HG02885 (cell line): ENCODE results near the gene ANAPC1.
A peak's percentile ranks its signal among the peaks of the same experiment; 100 is the strongest.
"Not testable (repeated sequence)": the region's sequence is repeated elsewhere in the genome, so short reads cannot be mapped to it uniquely, and the experiment has no call there.

Experiments used
- ATAC-seq: cut with Tn5 transposase; IDR thresholded peaks from one replicate; pipeline ENCODE4 v1.9.1; 2021; ENCODE audit warnings: mild to moderate bottlenecking; ENCODE audit not compliant: unreplicated experiment, poor library complexity

The ANAPC1 gene

DNA sequence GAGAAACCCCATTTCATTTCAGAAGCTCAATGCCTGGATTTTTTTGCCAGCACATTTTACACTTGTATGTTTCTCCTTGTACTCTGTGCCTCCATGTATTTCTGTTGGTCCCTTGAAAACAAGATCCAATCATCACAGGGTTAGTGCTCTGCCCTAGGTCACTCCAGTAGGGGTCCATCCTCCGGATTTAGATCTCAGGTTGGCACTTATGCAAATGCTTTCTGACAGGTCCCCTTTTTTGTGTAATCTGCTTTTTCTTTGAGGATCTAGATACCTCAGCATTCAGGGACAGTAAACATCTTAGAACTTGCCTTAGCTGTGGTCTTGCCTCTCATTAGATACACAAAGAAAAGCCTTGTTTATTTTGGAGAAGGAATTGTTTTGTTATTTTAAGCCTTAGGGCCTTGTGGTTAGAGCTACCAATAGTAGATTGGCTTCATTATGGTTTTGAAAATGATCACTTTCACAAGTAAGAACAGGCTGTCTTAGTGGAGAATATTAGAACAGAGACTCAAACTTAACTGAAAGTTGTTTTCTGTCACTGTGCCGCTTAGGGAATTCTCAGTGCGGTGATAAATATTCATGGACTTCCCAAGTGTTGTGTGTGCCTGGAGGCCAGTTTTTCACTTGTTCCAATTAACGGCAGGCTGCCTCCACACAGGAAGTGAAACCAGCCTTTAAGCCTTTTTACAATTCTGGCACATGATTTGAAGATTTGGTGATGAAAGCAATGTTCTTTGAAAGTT lies 22.2 kb upstream of the ANAPC1 start:
- ATAC-seq = peak; percentile 61

DNA sequence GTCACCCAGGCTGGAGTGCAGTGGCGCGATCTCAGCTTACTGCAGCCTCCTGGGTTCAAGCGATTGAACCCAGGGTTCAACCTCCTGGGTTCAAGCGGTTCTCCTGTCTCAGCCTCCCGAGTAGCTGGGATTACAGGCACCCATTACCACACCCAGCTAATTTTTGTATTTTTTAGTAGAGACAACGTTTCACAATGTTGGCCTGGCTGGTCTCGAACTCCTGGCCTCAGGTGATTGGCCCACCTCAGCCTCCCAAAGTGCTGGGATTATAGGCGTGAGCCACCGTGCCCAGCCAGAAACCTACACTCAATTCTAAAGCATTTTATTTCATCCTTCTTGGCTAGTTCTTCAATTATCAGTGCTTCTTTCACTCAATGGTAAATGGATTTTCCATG lies 21.5 kb upstream of the ANAPC1 start:
- not testable (repeated sequence) for ATAC-seq

DNA sequence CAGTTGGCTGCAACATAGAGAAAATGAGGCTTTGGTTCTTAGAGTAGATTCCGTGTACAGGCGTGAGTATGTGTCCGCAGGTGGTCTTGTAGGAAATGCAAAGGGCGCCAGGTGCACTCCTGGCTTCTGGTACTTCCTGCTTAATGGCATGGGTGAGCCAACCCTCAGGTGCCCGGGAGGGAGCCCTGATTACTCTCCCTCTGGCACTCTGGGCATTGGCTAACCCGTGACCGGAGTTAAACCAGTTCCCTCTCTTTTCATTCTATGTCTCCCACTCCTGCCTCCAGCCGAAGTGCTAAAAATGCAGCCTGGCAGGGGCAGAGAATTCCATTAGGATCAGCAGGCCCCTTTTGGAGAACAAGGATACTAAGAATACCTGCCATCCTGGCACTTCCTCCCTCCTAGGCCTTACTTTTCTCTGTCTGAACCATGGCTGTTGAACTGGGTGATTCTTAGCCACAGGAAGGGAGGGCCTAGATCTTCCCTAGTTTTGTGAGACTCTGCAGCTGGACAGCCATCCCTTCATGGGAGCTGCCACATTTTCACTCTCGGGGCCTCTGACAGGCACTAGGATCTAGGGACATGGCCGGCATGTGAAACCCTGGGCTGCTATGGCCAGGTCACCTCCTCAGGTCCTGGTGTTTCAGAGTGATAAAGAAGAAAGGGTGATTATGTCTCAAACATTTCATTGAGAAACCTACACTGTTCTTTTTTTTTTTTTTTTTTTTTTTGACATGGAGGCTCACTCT lies 20.9 kb upstream of the ANAPC1 start:
- ATAC-seq = no peak

DNA sequence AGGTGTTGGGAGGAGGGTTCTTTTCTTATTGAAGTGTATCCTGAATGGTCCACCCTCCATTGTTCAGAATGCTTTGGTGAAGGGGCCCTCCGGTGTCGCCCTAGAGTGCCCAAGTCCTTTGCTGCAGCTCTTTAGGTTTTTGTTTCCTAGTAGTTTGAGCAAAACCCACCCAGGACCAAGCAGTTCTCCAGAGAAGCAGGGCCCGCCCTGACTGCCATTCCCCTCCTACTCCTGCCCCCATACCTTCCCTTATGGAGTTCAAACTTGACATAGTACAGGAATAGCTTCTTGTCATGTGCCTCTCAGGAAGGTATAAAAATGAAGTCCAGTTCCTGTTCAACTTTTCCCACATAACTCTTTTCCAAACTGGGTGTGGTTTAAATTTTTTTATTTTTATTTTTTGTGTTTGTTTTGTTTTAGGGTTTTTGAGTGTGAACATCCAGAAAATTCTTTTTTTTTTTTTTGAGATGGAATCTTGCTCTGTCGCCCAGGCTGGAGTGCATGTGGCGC lies 20.0 kb upstream of the ANAPC1 start:
- ATAC-seq = no peak

DNA sequence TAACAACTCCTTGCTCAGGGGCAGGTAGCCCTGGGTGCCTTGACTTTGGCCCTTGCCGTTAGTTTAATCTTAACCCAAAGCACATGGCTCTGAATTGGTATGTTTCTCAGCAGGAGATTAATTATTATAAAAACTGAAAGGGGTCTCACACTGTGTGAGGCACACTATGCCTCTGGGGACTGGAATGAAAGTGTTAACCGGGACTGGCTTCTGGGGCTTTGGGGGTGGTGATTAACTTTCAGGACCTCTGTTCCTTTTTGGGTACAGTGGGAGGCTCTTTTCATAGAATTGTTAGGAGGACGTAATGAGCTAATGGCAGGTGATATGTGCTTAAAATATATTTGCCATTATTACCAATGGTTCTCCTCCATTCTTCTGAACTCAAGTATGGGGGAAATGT lies 19.5 kb upstream of the ANAPC1 start:
- no peak for ATAC-seq

DNA sequence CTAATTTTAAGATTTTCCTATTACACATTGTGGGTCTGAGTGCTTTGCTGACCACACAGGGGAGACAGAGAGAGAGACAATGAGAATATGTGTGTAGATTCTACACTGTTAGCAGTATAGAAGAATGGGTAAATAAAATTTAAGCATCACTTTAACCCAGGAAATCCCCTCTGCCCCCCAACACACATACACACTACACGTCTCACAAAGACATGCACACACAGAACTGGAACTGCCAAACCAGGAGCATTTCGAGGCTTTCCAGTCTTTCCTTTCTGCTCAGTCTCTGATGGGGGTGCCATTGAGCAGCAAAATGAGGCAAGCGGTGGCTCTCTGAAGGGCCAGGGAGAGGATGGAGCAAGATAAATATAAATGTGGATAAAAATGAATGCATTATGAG lies 16.9 kb upstream of the ANAPC1 start:
- ATAC-seq = no peak

DNA sequence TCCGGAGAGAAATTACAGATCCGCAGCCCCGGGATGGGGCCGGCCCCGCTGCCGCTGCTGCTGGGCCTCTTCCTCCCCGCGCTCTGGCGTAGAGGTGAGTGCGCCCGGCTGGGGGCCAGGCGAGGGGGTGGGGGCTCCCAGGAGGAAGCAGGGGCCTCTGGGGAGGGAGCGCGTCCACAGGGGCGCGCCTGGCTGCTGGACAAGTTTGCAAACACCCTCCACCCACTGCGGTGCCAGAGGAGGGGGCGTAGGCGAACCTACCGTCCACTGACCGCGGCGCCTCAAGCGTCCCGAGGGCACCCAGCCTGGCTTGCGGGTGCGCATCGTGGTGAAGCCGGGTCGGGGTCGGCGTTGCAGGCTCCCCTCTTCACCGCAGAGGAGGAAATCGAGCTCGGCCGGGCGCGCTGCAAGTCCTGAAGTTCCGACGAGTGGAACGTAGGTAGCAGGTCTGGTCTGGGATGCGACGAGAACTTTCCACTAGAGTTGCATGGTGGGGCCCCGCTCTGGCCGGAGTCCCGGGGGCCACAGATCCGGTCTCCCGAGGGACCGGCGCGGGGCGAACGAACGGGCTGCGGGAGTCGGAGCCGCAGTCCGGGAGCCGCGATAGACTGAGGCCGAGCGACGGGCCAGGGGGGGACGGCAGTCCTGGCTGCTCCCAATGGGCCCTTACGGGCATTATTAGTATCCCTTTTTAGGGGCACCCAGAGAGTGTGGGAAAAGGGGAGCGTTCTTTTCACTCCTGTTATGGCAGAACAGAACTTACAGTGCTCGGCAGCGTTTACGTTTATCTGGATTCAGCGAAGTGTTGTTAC lies 14.9 kb upstream of the ANAPC1 start:
- peak; percentile 22 for ATAC-seq

DNA sequence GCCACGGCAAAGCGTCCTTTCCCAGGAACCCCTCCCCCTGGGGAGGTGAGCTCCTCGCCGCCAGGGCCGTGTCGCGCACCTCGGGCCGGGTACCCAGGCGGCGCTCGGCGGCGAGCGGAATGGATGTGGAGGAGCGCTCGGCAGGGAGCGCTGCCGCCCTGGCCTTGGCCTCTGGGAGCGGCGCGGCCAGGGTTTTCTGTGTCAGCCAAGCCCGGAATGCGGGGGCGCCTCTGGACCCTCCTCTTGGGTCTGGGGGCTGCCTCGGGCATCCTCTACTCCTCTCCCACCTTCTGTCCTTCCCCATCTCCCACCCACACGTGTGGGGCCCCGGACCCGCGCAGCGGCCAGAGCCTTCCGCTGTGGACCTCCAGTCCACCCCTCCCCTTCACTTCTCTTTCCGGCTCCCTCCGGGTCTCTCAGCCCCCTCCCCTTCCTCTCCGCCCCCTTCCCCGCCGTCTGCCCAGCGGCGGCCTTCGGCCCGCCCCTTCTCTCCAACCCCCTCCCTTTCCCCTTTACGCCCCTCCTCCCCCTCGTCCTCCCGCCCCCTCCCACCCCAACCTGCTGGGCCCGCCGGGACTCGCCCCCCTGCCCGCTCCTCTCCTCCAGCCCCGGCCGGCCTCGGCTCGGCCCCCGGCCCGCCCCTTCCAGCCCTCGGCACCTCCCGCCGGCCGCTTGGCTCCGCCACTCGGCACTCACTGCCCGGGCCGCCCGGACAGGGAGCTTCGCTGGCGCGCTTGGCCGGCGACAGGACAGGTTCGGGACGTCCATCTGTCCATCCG lies 14.1 kb upstream of the ANAPC1 start, which contains the start of gene MERTK:
TSS of gene MERTK (plus strand) at position 684 of the 779 bp plus-strand sequence. CDS start 129 bp downstream, outside the sequence.
- peak; percentile 77 for ATAC-seq

DNA sequence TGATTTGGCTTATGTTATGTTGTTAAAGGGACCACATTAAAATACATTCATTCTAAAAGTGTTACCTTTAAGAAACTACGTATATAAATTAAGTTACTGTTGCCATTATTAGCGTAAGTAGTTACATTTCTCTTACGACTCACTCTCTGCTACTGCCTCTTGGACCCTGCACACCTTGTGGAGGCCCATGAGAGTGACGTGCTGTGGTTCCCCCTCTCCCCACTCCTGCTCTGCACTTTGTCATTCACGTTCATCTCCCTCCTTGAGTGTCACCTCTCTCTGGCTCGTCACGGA lies 13.6 kb upstream of the ANAPC1 start:
- no peak for ATAC-seq

DNA sequence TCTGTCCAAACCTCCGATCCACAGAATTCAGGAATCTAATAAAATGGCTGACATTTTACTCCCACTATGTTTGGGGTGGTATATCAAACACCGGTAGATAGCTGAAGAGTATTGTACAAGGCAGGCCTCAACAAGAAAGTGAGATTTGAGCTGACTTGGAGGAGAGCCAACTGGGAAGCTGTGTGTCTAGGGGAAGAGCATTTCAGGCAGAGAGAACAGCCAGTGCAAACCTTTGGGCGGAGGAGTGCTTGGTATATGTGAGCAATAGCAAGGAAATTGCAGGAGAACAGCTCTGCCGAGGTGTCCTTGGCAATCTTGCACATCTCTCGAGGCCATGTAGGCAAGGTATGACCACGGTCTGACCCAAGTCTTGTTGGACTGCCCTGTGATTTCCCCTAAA lies 12.6 kb upstream of the ANAPC1 start:
- no peak for ATAC-seq

DNA sequence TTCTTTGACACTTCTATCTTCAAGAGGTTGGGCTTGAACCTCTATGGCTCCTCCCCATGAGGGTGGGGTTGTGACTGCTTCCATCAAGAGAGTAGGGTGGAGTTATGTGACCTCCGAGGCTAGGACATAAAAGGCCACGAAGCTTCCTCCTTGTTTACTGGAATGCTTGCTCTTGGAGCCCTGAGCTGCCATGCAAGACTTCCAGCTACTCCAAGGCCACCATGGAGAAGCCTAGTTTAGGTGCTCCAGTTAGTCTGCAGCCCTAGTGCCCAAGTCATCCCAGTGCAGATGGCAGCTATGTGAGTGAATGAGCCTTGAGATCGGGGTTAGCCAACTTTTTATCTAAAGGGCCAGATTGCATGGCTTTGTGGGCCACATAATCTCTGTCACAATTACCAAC lies 12.0 kb upstream of the ANAPC1 start:
- no peak for ATAC-seq

DNA sequence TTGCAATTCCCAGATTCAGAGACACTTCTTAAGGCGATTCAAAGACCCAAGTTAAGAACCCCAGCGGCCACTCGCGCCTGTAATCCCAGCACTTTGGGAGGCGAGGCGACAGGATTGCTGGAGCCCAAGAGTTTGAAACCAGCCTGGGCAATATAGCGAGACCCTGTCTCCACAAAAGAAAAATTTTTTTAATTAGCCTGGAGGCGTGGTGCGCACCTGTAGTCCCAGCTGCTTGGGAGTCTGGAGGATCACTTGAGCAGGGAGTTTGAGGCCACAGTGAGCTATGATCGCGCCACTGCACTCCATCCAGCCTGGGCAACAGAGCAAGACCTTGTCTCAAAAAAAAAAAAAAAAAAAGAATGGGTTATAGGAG lies 585 bp upstream of the ANAPC1 start:
- ATAC-seq = peak; percentile 12

DNA sequence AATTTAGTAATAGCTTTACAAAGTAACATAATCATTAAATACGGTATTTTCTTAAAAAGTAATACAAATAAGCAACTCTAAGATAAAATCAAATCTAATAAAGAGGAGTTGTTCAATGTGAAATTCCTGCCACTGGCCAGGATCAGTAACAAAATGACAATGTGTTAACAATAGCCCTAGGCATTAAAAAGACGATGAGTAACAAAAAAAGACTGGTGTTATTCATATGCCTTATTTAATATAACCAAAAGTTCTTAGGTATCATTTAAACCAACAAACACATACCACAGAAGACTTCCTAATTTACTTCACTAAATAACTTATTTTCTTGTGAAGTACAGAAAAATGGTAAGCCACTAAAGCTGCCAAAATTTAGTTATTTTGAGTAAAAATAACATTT lies 11.2 kb downstream of the ANAPC1 start:
- not testable (repeated sequence) for ATAC-seq

DNA sequence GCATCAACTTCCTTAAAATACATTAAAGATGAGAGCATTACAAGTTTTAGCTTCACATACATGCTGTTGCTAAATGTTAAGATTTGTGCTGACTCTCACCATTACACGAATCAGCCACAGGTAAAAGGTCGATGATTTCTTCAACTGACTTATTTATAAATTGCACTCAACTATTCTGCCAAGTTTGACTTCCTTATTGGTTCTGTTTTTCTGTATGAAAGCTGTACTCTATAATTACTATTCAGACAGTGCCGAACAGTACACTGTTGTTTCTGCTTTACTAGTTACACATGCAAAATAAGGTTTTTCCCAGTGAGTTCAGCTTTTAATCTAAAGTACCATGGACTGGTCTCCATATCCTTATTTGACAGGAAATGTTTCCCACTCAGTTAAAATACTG lies 18.9 kb downstream of the ANAPC1 start:
- not testable (repeated sequence) for ATAC-seq

DNA sequence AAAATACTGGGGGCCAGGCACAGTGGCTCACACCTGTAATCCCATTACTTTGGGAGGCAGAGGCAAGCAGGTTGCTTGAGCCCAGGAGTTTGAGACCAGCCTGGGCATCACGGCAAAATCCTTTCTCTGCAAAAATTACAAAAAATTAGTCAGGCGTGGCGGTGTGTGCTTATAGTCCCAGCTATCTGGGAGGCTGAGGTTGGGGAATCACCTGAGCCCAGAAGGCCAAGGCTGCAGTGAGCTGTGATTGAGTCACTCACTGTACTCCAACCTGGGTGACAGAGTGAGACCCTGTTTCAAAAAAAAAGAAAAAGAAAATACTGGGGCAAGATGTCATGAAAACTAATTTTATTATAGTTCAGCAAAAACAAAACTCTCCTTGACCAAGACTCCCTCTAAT lies 24.0 kb downstream of the ANAPC1 start:
- ATAC-seq = not testable (repeated sequence)

DNA sequence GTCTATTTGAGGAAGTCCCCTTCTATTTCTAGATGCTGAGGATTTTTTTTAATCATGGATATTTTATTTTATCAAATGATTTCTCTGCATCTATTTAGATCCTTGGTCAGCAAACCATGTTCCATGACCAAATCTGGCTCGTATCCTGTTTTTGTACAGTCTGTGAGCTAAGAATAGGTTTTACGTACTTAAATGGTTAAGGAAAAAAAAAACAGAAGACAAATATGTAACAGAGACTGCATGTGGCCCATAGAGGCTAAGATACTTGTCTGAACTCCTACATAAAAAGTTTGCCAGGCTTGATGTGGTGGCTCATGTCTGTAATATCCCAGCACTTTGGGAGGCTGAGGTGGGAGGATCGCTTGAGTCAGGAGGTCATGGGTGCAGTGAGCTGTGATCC lies 31.4 kb downstream of the ANAPC1 start:
- ATAC-seq = not testable (repeated sequence)

DNA sequence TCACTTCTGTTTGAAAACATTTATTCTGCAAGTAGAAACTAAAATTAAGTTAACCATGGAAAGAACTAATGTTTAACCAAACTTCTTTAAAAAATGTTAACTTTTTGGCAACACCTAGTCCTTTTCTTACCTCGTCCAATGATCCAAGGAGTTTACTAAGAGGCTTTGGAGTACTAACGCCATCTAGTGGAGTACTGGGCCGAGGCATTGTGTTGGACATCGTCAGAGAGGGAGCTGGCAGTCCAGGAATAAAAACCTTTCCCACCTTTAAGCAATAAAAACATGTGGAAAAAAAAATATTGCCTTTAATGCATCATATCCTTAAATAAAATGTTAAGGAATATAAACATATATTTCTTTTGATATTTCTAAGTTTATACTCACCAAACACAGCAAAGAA lies 33.3 kb downstream of the ANAPC1 start:
- not testable (repeated sequence) for ATAC-seq

DNA sequence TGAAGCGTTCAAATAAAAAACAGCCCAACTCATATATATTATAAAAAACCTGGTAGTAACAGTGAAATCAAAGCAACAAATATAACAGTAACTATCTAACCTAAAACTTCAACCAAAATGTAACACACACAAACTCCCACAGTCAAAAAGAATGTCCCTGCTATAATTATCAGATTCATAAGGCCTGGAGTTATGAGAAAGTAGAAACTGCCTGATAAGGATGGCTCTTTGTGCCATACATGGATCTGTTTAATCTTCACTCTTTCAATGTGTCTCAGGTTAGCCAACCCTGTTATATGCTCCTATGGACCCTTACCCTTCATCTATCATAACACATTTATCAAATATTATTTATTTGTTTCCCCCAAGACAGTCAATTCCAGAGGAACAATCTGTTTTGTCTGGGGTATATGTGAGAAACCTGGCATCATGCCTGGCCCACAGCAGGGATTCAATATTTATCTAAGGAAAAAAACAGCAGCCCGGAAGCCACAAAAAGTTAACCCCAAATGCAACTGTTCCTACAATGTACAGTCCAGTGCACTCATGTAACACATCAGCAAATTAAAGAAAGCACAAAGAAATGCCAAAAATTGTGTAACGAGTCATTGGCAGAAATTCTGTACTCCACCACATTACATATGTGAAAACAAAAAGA lies 44.2 kb downstream of the ANAPC1 start:
- not testable (repeated sequence) for ATAC-seq

DNA sequence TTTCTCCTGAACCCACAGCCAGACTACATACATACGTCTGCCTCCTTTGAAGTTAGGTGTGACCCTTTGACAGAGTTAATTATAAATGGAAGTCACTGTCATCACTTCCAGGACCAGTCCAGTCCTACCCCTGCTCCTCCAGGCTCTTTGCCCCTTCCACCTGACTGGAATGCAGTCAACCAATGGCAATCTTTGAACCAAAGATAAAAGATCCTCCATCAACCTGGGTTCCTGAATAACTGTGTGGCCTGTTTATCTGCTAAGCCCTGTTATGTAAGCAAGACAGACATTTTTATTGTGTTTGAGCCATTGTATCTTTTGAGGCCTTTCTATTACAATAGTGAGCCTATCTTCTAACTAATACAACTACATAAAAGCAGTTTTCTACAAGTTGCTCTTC lies 45.0 kb downstream of the ANAPC1 start:
- not testable (repeated sequence) for ATAC-seq

DNA sequence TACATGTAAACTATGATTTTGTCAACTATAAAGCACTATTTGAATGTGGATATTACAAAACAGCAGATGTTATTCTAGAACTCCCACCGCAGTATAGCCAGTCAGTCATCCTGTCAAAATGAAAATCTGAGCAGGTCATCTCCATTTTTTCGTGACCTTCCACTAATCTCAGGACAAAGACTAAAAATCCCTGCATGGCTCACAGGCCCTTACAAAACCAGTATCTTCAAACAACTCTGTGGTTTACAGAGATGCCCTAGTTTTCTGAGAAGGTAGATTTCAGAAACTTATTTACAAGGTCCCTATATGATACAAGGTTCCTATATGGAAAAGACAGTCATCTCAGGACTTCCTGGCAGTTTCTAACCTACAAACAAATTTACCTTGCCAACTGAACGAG lies 49.8 kb downstream of the ANAPC1 start:
- ATAC-seq = not testable (repeated sequence)
